Measurements from ENCODE around the gene FBXO9. TPM values are rescaled to one million over a fixed set of nuclear protein-coding genes. Genes with fewer than 3 reads are reported as not detected.

FBXO9 gene
- total and polyA plus RNA-seq, 12 donors = 42.7 to 396 (median 145) TPM

- 18 to 29% (median 21%) methylated on average over 1 of the region's 1 CpG for WGBS, 4 donors
- intact Hi-C loops (cut with DNase I) = loop anchor here in 1 of 2 donors (5.0 kb wide), 1 partner anchor 72 kb away; the partner anchor contains the start of gene GSTA4
These were observed 4.2 kb downstream of the FBXO9 start for GRCh38 chr6:53069427-53069826.

GRCh38 chr6:53070806-53071205 lies 5.6 kb downstream of the FBXO9 start:
- H3K9me3 ChIP-seq (replicated peaks in 1 of 3) = no peaks in the 10 kb centered on the region
- no peak overlapping the region for H3K27ac ChIP-seq
- intact Hi-C loops (cut with DNase I) = no loop called here
- peaks cover 0 to 42% of the 10 kb centered on the region in 2 donors for H3K36me3 ChIP-seq (replicated peaks in 1 of 2)
- peaks cover 21 to 41% of the 10 kb centered on the region in 2 donors for H3K4me1 ChIP-seq (replicated peaks in 1 of 2)
- no peak overlapping the region for H3K4me3 ChIP-seq
- DNase-seq = no peak
- WGBS, 4 donors = 57 to 72% (median 67%) methylated on average over 1 of the region's 1 CpG
- no peak for TF ChIP-seq POLR2A (IDR thresholded peaks at IDR 0.05)
- no peak for TF ChIP-seq CTCF (IDR thresholded peaks at IDR 0.05)
- no peaks in the 10 kb centered on the region for H3K27me3 ChIP-seq

More at GRCh38 chr6:53069427-53069826, 4.2 kb downstream of the FBXO9 start:
- DNase-seq = no peak
- Histone ChIP-seq H3K27me3 (no peaks in the 10 kb centered on the region), H3K4me3 (no peak overlapping the region), H3K36me3 (replicated peaks in 1 of 2) (peaks cover 0 to 28% of the 10 kb centered on the region in 2 donors), H3K27ac (no peak overlapping the region), H3K9me3 (replicated peaks in 1 of 3) (no peaks in the 10 kb centered on the region), H3K4me1 (replicated peaks in 1 of 2) (peaks cover 21 to 43% of the 10 kb centered on the region in 2 donors)
- TF ChIP-seq CTCF (IDR thresholded peaks at IDR 0.05) (no peak), POLR2A (IDR thresholded peaks at IDR 0.05) (no peak)

- Histone ChIP-seq H3K27ac (no peak overlapping the region), H3K9me3 (replicated peaks in 1 of 3) (no peaks in the 10 kb centered on the region), H3K27me3 (no peaks in the 10 kb centered on the region), H3K4me1 (replicated peaks in 1 of 2) (peaks cover 0 to 12% of the 10 kb centered on the region in 2 donors), H3K36me3 (replicated peaks in 1 of 2) (peaks cover 0 to 75% of the 10 kb centered on the region in 2 donors), H3K4me3 (no peak overlapping the region)
- no peak for DNase-seq
- no peak for TF ChIP-seq CTCF (IDR thresholded peaks at IDR 0.05)
- TF ChIP-seq POLR2A (IDR thresholded peaks at IDR 0.05) = no peak
- intact Hi-C loops (cut with DNase I) = no loop called here
- 88 to 90% (median 89%) methylated on average over 3 of the region's 3 CpGs for WGBS, 4 donors
These were observed 9.1 kb downstream of the FBXO9 start for GRCh38 chr6:53074347-53074746.

GRCh38 chr6:53080813-53081212 lies 15.6 kb downstream of the FBXO9 start:
- Histone ChIP-seq H3K4me1 (replicated peaks in 1 of 2) (no peaks in the 10 kb centered on the region), H3K27ac (no peak overlapping the region), H3K9me3 (replicated peaks in 1 of 3) (no peaks in the 10 kb centered on the region), H3K27me3 (no peaks in the 10 kb centered on the region), H3K4me3 (no peak overlapping the region), H3K36me3 (replicated peaks in 1 of 2) (peaks cover 0 to 98% of the 10 kb centered on the region in 2 donors)
- intact Hi-C loops (cut with DNase I) = no loop called here
- WGBS, 4 donors = 95 to 100% (median 96%) methylated on average over 1 of the region's 1 CpG
- no peak for TF ChIP-seq POLR2A (IDR thresholded peaks at IDR 0.05)
- TF ChIP-seq CTCF (IDR thresholded peaks at IDR 0.05) = no peak
- DNase-seq = no peak
